22Rv1 (cell line): Measurements from ENCODE around the gene ENAM.
"Not testable (repeated sequence)": the region's sequence is repeated elsewhere in the genome, so short reads cannot be mapped to it uniquely, and the experiment has no call there.

Experiments used
- H3K27ac ChIP-seq: fragments of 450-650 bp; 2 replicates; pipeline ENCODE4 v1.5.1; 2017
- ZFX ChIP-seq: fragments of 450-650 bp; IDR thresholded peaks from 2 replicates; pipeline ENCODE4 v1.6.1; 2017; ENCODE audit warnings: antibody characterized with exemption, borderline replicate concordance
- TF ChIP-seq, protein P1 (sequence below): fragments of 450-650 bp; IDR thresholded peaks from 2 replicates; pipeline ENCODE4 v1.5.1; 2017; ENCODE audit warnings: mild to moderate bottlenecking

Gene ENAM

GRCh38 chr4:70627620-70628019 is 924 bp upstream of the ENAM start:
- TF ChIP-seq ZFX: no peak
- TF ChIP-seq, protein P1, sequence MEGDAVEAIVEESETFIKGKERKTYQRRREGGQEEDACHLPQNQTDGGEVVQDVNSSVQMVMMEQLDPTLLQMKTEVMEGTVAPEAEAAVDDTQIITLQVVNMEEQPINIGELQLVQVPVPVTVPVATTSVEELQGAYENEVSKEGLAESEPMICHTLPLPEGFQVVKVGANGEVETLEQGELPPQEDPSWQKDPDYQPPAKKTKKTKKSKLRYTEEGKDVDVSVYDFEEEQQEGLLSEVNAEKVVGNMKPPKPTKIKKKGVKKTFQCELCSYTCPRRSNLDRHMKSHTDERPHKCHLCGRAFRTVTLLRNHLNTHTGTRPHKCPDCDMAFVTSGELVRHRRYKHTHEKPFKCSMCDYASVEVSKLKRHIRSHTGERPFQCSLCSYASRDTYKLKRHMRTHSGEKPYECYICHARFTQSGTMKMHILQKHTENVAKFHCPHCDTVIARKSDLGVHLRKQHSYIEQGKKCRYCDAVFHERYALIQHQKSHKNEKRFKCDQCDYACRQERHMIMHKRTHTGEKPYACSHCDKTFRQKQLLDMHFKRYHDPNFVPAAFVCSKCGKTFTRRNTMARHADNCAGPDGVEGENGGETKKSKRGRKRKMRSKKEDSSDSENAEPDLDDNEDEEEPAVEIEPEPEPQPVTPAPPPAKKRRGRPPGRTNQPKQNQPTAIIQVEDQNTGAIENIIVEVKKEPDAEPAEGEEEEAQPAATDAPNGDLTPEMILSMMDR: no peak

DNA sequence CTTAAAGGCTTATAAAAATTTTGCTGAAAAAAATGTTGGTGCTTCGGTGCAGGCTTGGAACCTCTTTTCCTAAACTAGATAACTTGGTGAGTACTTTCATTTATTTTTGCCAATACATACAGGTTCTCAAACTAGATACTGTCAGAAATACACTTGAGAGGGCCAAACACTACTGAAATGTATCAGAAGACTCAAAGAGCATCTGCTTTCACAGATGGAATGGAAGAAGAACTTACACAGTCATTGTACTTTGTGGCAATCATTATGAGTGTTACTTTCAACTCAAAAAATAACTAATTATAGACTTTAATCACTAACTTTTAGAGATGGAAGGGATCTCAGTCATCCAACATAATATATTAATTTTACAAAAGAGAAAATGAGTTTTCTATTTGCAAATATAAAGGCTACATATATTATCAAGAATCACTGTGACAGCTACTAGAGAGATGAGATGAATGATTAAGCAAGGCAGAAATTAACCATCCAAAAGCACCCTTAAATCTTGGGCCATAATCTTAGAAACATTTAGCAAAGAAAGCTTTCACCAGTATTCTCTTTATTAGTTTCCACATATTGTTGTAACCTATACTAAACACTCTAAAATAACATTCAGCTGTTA is 1.0 kb downstream of the ENAM start:
- no peak overlapping the region for H3K27ac ChIP-seq
- TF ChIP-seq, protein P1: no peak
- TF ChIP-seq ZFX: no peak

More at GRCh38 chr4:70627620-70628019, 924 bp upstream of the ENAM start:
- no peak overlapping the region for H3K27ac ChIP-seq

GRCh38 chr4:70630162-70630561 is 1.6 kb downstream of the ENAM start:
- no peak overlapping the region for H3K27ac ChIP-seq
- TF ChIP-seq ZFX: no peak
- TF ChIP-seq, protein P1: no peak

DNA sequence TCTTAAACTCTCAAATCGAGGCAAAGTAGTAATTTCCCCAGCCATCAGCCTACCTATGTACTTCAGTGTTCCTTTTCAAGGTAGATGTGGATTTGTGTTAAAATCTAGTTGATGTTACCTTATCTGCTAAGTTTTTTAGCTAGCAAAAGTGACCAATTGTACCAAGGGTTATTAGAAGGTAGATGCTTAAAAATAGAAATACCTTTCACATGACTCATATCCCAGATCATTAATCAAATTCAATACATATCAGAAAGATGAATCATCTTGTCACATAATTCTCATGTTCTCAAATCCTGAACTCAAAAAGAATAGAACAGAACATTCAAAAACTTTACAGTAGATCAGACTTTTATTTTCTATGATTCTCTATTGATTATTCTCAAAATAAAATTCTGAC is 3.5 kb downstream of the ENAM start:
- H3K27ac ChIP-seq: no peak overlapping the region
- TF ChIP-seq, protein P1: no peak
- TF ChIP-seq ZFX: no peak

GRCh38 chr4:70634482-70634881 is 5.9 kb downstream of the ENAM start:
- no peak for TF ChIP-seq ZFX
- TF ChIP-seq, protein P1: no peak
- no peak overlapping the region for H3K27ac ChIP-seq

- H3K27ac ChIP-seq: 0 out of 2 replicates have a peak overlapping the region, but pooled peaks have one; percentile 18
- TF ChIP-seq, protein P1: no peak
- TF ChIP-seq ZFX: no peak
Measured at GRCh38 chr4:70637239-70637913, 8.8 kb downstream of the ENAM start.

GRCh38 chr4:70640192-70640591 is 11.6 kb downstream of the ENAM start:
- TF ChIP-seq ZFX: no peak
- TF ChIP-seq, protein P1: no peak

GRCh38 chr4:70650741-70651140 is 22.2 kb downstream of the ENAM start:
- not testable (repeated sequence) for H3K27ac ChIP-seq

More at GRCh38 chr4:70640192-70640591, 11.6 kb downstream of the ENAM start:
- H3K27ac ChIP-seq: no peak overlapping the region
